ENCODE results near the gene CCDC90B. TPM values are rescaled to one million over a fixed set of nuclear protein-coding genes. Genes with fewer than 3 reads are reported as not detected.

Gene CCDC90B
- total and polyA plus RNA-seq, 2 of the 8 experiments (the other 6 are each of a cell fraction or from before 2014, with no cell fraction given), result 21.8 to 54.5 TPM

- Histone ChIP-seq H3K9ac (replicated peaks in 1 of 4; ENCODE audit: extremely low read depth in 1 of 4, low read depth in 3 of 4, low read length in 3 of 4) (no peak overlapping the region), H3K79me2 (ENCODE audit: control insufficient read depth in 1 of 2, insufficient read depth in 2 of 2, low read length in 2 of 2) (no peaks in the 10 kb centered on the region), H3K56ac (replicated peaks; ENCODE audit: insufficient read length, low read depth, low read length) (no peak overlapping the region), H4K5ac (ENCODE audit: insufficient read length, low read depth, low read length) (no peak overlapping the region), H4K20me1 (replicated peaks in 1 of 2; ENCODE audit: control insufficient read depth in 1 of 2, insufficient read depth in 2 of 2, low read length in 2 of 2) (peaks cover 0 to 1% of the 10 kb centered on the region in 2 experiments), H4K91ac (replicated peaks; ENCODE audit: insufficient read length, low read length) (no peak overlapping the region), H3K27me3 (replicated peaks in 1 of 4; ENCODE audit: control insufficient read depth in 3 of 4, extremely low read depth in 1 of 4, insufficient read depth in 3 of 4, low read length in 3 of 4) (no peaks in the 10 kb centered on the region), H2BK120ac (replicated peaks; ENCODE audit: low read depth, low read length) (no peak overlapping the region), H2BK5ac (ENCODE audit: low read depth, low read length) (no peak overlapping the region), H3K18ac (ENCODE audit: extremely low read depth, low read length) (no peak overlapping the region), H3K23me2 (ENCODE audit: low read depth, low read length) (no peaks in the 10 kb centered on the region), H3K79me1 (ENCODE audit: low read depth, low read length) (peaks cover 4% of the 10 kb centered on the region; the same call in 1 of the 2 replicates), H2AK5ac (ENCODE audit: low read depth, low read length) (no peak overlapping the region), H3K36me3 (ENCODE audit: control insufficient read depth in 2 of 4, insufficient read depth in 4 of 4, low read length in 3 of 4) (peaks cover 0 to 17% (median 2%) of the 10 kb centered on the region in 4 experiments; a peak in 3 of 8 replicates), H3K4me2 (ENCODE audit: insufficient read depth in 1 of 2, low read depth in 2 of 2, low read length in 2 of 2) (no peak overlapping the region), H2AFZ (ENCODE audit: low read length) (no peak overlapping the region), H3K9me3 (ENCODE audit: insufficient read depth in 2 of 2, low read depth in 1 of 2, low read length in 1 of 2) (no peaks in the 10 kb centered on the region), H3K23ac (ENCODE audit: insufficient read length) (no peak overlapping the region), H2BK20ac (ENCODE audit: low read length) (no peak overlapping the region), H2BK12ac (ENCODE audit: low read depth, low read length) (no peak overlapping the region), H3K4me1 (replicated peaks in 1 of 4; ENCODE audit: control insufficient read depth in 3 of 4, insufficient read depth in 4 of 4, low read length in 3 of 4) (no peaks in the 10 kb centered on the region), H4K8ac (ENCODE audit: extremely low read depth, insufficient read depth, low read length) (no peak overlapping the region), H2BK15ac (ENCODE audit: low read length) (no peak overlapping the region), H3K4me3 (ENCODE audit: extremely low read depth in 1 of 4, insufficient read depth in 2 of 4, low read depth in 3 of 4, low read length in 4 of 4) (no peak overlapping the region), H3K27ac (ENCODE audit: low read depth, low read length) (no peak overlapping the region), H3K4ac (replicated peaks; ENCODE audit: insufficient read length, low read depth, low read length) (no peak overlapping the region), H3K14ac (ENCODE audit: insufficient read length) (no peak overlapping the region)
- 60% methylated on average over 3 of the region's 3 CpGs; no CpG with 5 or more reads in 1 of the 2 experiments for WGBS, 2 experiments (ENCODE audit: extremely low coverage in 1 of 2, insufficient coverage in 1 of 2, insufficient read length in 1 of 2, insufficient replicate concordance in 2 of 2, low coverage in 1 of 2, low lambda C conversion rate in 2 of 2, missing lambda C conversion rate in 1 of 2)
- FAIRE-seq (no peak), DNase-seq (ENCODE audit: low read depth in 1 of 2, low spot score in 2 of 2) (no peak)
- TF ChIP-seq TEAD4 (IDR thresholded peaks at IDR 0.05; ENCODE audit: low read depth, low read length) (no peak), HDAC2 (IDR thresholded peaks at IDR 0.05; ENCODE audit: borderline replicate concordance in 1 of 2, low read depth in 2 of 2, low read length in 2 of 2) (no peak), USF2 (IDR thresholded peaks at IDR 0.05; ENCODE audit: low read length) (no peak), EGR1 (IDR thresholded peaks at IDR 0.05; ENCODE audit: borderline replicate concordance, low read depth, low read length) (no peak), POLR2A (IDR thresholded peaks at IDR 0.05; ENCODE audit: control extremely low read depth in 1 of 2, low read depth in 2 of 2, low read length in 2 of 2) (no peak), CEBPB (IDR thresholded peaks at IDR 0.05; ENCODE audit: low read depth, low read length) (no peak), CHD2 (IDR thresholded peaks at IDR 0.05; ENCODE audit: low read length) (no peak), MAFK (IDR thresholded peaks at IDR 0.05; ENCODE audit: low read depth, low read length) (no peak)
- ChIA-PET CTCF (ENCODE audit: partially characterized antibody) (interaction anchor here (0.6 to 2.3 kb wide), 7 partner anchors 25 to 424 kb away, joined by 3 to 6 read pairs (median 3); partner anchors contain the start of gene CCDC90B), POLR2A (ENCODE audit: partially characterized antibody) (interaction anchor here (1.2 kb wide), 1 partner anchor 129 kb away, joined by 4 read pairs; no protein-coding TSS in a partner anchor)
These were observed 29.4 kb downstream of the CCDC90B start for GRCh38 chr11:83256602-83257340.

Data from H1 (cell line).